KOPT-K1 (cell line): Measurements from ENCODE around the gene CDK4.

Source experiments
- H3K27ac ChIP-seq: fragments of 200-600 bp; sonication (generic); 2 replicates; pipeline ENCODE4 v1.5.1; 2016; ENCODE audit warnings: antibody characterized with exemption, mild to moderate bottlenecking, low read depth, low read length; ENCODE audit not compliant: poor library complexity, severe bottlenecking
- H3K36me3 ChIP-seq: fragments of 200-600 bp; sonication (generic); 2 replicates; pipeline ENCODE4 v1.5.1; 2017; ENCODE audit warnings: antibody characterized with exemption, mild to moderate bottlenecking, low read length, moderate library complexity; ENCODE audit not compliant: insufficient read depth
- H3K9me3 ChIP-seq: fragments of 200-600 bp; sonication (generic); 2 replicates; pipeline ENCODE4 v1.5.1; 2017; ENCODE audit warnings: antibody characterized with exemption, low read length, mild to moderate bottlenecking; ENCODE audit not compliant: insufficient read depth, poor library complexity, severe bottlenecking

The CDK4 gene

DNA sequence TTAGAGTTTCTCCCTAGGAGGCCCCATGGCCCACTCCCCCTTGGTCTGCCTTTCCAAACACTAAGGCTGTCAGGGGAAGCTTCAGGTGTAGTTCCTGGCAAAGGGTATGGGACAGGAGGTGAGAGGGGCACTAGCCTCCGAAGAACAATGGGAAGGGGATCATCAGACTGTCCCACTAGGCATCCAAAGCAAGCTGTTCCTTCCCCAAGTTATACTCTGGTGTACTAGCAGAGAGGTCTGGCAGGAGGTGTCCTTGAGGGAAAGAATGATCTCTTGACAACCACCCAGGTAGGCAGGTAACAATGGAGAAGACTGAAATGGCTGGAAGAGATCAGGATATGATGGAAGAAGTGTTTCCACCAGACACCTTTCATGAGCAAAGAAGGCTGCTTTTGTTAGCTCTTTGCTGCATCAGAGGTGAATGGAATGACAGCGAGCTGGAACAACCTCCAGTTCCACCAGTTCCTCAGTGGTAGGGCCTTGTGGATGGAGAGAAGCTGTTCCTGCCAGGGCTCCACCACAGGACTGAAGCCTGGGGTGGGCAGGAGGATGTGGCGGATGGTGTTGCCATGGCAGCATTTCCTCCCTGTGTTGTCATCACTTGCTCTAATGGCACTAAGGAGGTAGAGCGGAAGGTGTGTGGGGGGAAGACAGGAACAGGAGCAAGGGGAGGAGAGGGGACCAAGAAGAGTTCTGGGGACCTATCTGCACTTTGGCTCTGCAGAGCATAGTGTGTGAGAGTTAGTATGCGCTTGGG, 11.3 kb downstream of the CDK4 start:
- Histone ChIP-seq H3K27ac (peak overlapping the region; percentile 80), H3K9me3 (no peaks in the 10 kb centered on the region), H3K36me3 (peaks cover 34% of the 10 kb centered on the region)

DNA sequence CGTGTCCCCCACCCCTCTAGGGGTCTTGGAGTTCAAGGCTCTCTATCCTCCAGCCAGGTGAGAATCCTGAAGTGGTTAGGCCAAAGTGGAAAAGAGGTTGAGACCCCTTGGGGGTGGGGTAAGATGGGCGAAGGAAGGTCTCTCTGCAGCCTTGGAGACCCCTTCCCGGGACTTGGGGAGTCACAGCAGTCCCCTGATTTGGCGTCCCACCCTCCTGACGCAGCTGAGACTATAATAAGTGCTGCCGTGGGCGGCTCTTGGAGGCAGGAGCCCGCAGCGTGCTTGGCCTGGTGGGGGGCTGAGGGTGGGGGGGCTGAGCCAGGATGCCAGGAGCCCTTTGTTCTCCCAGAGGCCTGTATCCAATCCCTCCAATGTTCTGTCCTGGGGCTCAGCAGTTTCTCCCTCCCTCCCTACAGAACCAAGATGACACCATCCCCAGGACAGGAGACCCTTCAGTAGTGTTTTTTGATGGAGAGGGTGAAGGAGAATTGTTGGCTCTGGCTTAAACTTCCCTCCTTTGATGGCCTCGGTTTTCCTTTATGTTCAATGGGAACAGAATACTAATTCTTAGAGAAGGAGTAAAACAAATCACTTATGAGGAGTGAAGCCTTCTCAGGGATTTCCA, 12.1 kb downstream of the CDK4 start:
- Histone ChIP-seq H3K36me3 (peaks cover 38% of the 10 kb centered on the region), H3K9me3 (no peaks in the 10 kb centered on the region), H3K27ac (peak overlapping the region; percentile 80)

- Histone ChIP-seq H3K9me3 (no peaks in the 10 kb centered on the region), H3K27ac (peak overlapping the region; percentile 80), H3K36me3 (peaks cover 44% of the 10 kb centered on the region)
Observed at GRCh38 chr12:57739387-57739786, 12.7 kb downstream of the CDK4 start.

DNA sequence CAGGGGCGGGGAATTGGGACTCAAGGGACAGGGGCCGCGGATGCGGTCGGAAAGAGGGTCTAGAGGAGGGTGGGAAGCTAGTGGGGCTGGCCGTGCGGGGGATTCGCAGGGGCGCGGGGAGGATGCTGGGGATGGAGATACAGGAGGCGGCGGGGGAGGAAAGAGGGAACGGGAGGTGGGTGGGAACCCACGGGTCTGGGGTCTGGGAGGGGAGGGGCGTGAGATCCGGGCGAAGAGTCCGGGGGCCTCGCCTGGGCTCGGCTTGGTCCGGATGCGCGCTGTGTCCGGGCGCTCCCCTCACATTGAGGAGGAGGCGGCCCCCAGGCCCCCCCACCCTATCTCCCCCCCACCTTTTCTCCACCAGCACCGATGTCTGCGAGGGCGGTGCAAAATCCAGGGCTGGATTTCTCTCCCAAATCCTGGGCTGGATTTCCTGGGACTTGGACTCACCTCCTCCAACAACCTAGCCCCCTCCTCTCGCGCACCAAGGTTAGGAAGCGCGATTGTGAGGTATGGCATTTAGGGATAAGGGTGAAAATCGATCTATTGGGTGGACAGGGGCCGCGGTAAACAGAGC, 13.4 kb downstream of the CDK4 start, which contains the start of gene AGAP2:
TSS of gene AGAP2 (minus strand) at position 82 of the 577 bp plus-strand sequence. CDS start 496 bp downstream, outside the sequence.
- H3K9me3 ChIP-seq, result no peaks in the 10 kb centered on the region
- H3K36me3 ChIP-seq, result peaks cover 50% of the 10 kb centered on the region
- peak within 1 kb of the TSS; percentile 80 for H3K27ac ChIP-seq

- Histone ChIP-seq H3K36me3 (peaks cover 60% of the 10 kb centered on the region), H3K27ac (no peak overlapping the region), H3K9me3 (no peaks in the 10 kb centered on the region)
Observed at GRCh38 chr12:57737467-57738460, 14.3 kb downstream of the CDK4 start.

GRCh38 chr12:57736741-57737466, 15.2 kb downstream of the CDK4 start:
- Histone ChIP-seq H3K9me3 (no peaks in the 10 kb centered on the region), H3K36me3 (peaks cover 69% of the 10 kb centered on the region), H3K27ac (no peak overlapping the region)

DNA sequence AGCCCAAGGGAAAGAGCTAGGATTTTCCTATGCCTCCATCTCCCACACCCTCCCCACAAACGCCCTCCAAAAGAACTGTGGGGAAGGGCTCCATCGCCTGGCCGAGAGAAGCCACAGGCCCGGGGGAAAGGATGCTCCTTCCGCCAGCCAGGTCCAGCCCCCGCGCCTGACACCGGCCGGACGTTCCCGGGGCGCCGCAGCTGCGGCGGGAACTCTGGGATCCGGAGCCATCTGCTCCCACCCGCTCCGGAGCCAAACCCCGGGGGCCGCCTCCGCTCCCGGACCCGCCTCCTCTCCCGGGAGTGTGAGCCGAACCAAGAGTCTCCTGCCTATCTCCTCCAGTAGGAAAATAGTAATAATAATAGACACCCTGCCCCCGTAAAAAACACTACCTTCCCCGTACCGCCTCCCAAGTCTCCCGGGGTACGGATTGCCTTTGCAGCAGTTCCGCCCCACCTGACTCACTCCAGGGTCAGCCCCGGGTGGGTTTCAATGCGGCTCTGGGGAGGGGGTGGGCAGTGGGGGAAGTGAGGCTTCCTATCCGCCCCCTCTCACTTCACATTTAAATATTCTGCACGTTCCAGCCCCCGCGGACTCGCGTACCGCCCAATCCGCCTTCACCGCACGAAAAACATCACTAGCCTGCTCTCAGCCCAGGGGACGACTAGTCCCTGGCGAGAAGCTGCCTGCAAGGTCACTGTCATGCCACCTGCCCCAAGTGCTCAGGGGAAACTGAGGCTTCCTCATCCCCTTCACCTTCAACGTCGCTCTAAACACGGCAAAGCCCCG, 16.0 kb downstream of the CDK4 start:
- Histone ChIP-seq H3K36me3 (peaks cover 76% of the 10 kb centered on the region), H3K9me3 (no peaks in the 10 kb centered on the region), H3K27ac (no peak overlapping the region)

DNA sequence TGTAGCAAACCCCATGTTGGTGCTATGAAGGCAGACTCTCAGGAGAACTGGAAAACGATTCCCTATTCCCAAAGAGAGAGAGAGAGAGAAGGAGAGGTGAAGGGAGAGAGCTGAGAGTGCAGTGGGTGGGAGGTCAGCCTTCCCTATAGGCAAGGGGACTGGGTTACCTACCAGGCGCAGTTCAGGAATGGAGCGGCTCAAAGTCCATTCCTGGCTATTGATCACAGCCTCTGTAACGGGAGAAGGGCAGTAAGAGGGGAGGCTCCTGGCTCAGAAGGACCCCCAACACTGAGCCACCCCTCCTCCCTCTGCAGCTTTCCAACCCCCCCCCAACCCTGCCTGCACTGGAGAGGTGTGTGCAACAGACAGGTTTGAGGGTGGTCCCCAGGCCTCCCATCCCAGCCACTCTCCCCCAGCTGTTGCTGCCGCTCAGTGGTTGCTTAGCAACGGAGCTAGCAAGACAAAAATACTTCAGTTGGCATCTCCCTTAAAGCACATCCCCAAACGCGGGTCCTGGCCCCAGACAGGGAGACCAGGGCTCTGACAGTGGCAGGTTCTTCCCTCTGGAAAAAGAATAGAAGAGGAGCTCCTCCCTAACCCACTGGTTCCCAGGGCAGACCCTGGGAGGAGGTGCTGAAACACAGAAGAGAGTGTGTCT, 16.8 kb downstream of the CDK4 start:
- H3K27ac ChIP-seq, result no peak overlapping the region
- no peaks in the 10 kb centered on the region for H3K9me3 ChIP-seq

DNA sequence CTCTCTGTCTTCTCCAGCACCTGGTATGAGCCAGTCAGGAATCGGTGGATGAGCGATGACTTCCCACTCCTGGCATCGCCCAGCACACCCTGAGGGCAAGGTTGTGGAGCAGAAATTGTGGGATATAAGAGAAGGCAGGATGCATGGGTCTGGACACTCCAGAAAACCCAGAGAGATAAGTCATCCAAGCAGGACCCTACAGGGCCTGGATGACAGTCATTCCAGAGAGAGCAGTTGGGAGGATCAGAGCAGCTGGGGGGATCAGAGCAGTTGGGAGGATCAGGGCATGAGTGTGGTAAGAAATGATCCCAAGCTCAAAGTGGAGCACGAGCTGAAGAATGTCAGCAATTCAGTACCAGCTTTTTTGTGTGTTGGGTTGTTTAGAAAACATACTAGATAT, 17.5 kb downstream of the CDK4 start:
- Histone ChIP-seq H3K27ac (no peak overlapping the region), H3K36me3 (peaks cover 88% of the 10 kb centered on the region), H3K9me3 (no peaks in the 10 kb centered on the region)

More for the DNA sequence above, 16.8 kb downstream of the CDK4 start:
- peaks cover 85% of the 10 kb centered on the region for H3K36me3 ChIP-seq

DNA sequence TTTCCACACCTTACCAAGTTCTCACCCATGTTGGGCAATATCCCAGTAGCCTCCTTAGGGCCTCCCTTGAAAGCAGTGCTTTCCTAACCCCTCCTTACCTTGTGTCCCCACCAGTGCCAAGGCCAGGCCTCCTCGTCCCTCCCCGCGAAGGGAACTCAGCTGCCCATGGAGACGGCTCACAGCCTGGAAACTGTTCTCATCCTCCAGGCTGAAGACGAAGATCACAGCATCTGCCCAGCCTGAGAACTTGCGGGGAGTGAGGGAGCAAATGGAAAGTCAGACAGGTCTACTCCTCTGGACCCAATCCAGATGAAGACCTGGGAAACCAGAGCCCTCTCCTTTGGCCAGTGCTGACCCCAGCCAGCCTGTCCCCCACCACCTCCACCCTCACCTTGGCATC, 18.2 kb downstream of the CDK4 start:
- Histone ChIP-seq H3K9me3 (no peaks in the 10 kb centered on the region), H3K36me3 (peaks cover 87% of the 10 kb centered on the region), H3K27ac (no peak overlapping the region)

DNA sequence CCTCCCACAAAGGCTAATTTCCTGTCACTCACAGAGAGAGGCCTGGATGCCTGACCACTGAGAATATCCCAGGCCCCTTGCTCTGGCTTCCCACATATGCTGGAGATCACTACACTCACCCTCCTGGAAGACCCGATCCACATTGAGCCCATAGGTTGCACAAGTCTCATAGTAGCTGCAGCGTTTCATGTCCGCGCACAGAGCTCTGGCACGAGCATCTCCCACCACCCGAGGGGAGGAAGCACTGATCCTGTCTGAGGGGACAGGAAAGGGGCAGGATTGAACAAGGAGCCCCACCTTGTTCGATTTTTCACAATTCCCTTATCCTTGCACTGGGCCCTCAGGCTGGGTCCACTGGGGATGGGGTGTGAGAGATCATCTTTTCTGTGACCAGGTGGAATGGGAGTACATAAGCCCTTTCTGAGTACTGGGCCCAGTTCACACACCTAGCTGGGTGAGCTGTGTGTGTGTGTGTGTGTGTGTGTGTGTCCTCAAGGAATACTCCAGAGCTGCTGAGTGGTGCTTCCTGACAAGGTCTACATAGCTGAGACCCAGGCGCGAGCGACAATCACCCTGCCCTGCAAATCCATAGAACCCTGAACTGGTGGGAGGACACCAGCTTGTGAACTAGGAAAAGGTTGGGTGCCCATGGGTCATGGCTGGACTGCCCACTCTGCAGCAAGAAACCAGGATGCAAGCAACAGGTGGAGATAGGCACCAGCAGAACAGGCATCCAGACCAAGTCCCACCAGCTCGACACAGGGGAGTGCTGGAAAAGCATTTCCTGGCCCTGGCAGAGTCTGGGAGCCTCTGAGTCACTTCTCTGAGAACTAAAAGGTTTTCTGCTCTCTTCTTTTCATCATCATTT, 19.1 kb downstream of the CDK4 start:
- Histone ChIP-seq H3K9me3 (no peaks in the 10 kb centered on the region), H3K36me3 (peaks cover 94% of the 10 kb centered on the region), H3K27ac (no peak overlapping the region)

GRCh38 chr12:57732270-57732669, 19.8 kb downstream of the CDK4 start:
- no peak overlapping the region for H3K27ac ChIP-seq
- peaks cover 97% of the 10 kb centered on the region for H3K36me3 ChIP-seq
- H3K9me3 ChIP-seq, result no peaks in the 10 kb centered on the region
